Endothelial cell of umbilical vein (primary cell): ENCODE results near the gene CPNE9.

Experiments
- EZH2 ChIP-seq: IDR thresholded peaks from 2 replicates; pipeline ENCODE4 v1.6.1; 2012; ENCODE audit warnings: borderline replicate concordance, low read depth, mild to moderate bottlenecking, moderate library complexity, low read length, inconsistent platforms; ENCODE audit not compliant: severe bottlenecking
- POLR2A ChIP-seq: IDR thresholded peaks from 2 replicates; pipeline ENCODE4 v1.6.1; 2012; ENCODE audit warnings: low read depth, mild to moderate bottlenecking, control low read depth, low read length
- POLR2AphosphoS5 ChIP-seq: IDR thresholded peaks from 2 replicates; pipeline ENCODE4 v1.6.1; 2012; ENCODE audit warnings: low read depth, mild to moderate bottlenecking, control low read depth, low read length, moderate library complexity; ENCODE audit not compliant: insufficient read depth
- TF ChIP-seq, protein P1 (sequence below), 2 donors: IDR thresholded peaks; 1 replicate in 1 of 2; 2 replicates in 1 of 2; pipeline ENCODE4 v1.5.1; 2011; ENCODE audit warnings: low read length in 2 of 2, mild to moderate bottlenecking in 2 of 2, moderate library complexity in 2 of 2, control low read depth in 1 of 2, inconsistent platforms in 1 of 2, low read depth in 1 of 2; ENCODE audit not compliant: insufficient read depth in 1 of 2; ENCODE audit errors: extremely low read depth in 1 of 2

DNA sequence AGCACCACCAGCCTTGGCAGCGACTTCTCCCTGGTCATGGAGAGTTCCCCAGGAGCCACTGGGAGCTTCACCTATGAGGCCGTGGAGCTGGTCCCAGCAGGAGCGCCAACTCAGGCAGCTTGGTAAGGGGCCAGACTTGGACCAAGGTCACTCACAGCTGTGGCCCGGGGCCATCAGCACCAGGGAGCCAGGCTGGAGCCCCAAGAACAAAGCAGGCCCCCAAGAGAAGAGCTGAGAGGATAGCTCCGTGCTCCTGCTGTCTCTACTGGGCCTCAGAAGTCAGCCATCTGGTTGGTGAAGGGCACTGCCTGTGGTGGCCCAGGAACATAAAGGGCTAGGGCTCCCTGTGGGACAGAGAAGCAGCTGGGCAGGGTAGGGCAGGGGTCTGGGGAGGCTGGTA, 14.7 kb upstream of the CPNE9 start:
- TF ChIP-seq POLR2A: no peak
- TF ChIP-seq, protein P1, sequence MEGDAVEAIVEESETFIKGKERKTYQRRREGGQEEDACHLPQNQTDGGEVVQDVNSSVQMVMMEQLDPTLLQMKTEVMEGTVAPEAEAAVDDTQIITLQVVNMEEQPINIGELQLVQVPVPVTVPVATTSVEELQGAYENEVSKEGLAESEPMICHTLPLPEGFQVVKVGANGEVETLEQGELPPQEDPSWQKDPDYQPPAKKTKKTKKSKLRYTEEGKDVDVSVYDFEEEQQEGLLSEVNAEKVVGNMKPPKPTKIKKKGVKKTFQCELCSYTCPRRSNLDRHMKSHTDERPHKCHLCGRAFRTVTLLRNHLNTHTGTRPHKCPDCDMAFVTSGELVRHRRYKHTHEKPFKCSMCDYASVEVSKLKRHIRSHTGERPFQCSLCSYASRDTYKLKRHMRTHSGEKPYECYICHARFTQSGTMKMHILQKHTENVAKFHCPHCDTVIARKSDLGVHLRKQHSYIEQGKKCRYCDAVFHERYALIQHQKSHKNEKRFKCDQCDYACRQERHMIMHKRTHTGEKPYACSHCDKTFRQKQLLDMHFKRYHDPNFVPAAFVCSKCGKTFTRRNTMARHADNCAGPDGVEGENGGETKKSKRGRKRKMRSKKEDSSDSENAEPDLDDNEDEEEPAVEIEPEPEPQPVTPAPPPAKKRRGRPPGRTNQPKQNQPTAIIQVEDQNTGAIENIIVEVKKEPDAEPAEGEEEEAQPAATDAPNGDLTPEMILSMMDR (IDR thresholded peaks at IDR 0.05; ENCODE audit: extremely low read depth in 1 of 2, insufficient read depth in 1 of 2, low read depth in 1 of 2, low read length in 2 of 2): no peak
- TF ChIP-seq POLR2AphosphoS5: no peak
- TF ChIP-seq EZH2: no peak
